ENCODE results near the gene GPI.

The GPI gene

GRCh38 chr19:34405892-34406660 is 41.1 kb downstream of the GPI start:
- no peak for DNase-seq

GRCh38 chr19:34408411-34408810 is 43.4 kb downstream of the GPI start:
- DNase-seq = no peak

- DNase-seq = no peak
Measured at GRCh38 chr19:34409189-34410164, 44.5 kb downstream of the GPI start.

DNA sequence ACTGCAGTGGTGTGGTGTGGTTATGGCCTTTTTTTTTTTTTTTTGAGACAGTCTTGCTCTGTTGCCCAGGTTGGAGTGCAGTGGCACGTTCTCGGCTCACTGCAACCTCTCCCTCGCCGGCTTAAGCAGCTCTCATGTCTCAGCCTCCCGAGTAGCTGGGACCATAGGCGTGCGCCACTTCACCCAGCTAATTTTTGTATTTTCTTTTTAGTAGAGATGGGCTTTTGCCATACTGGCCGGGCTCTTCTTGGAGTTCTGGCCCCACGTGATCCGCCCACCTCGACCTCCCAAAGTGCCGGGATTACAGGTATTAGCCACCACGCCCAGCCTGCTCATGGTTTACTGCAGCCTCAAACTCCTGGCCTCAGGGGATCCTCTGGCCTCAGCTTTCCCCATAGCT is 46.2 kb downstream of the GPI start:
- DNase-seq = no peak

- DNase-seq = no peak
Measured at GRCh38 chr19:34416021-34416545, 51.1 kb downstream of the GPI start.

DNA sequence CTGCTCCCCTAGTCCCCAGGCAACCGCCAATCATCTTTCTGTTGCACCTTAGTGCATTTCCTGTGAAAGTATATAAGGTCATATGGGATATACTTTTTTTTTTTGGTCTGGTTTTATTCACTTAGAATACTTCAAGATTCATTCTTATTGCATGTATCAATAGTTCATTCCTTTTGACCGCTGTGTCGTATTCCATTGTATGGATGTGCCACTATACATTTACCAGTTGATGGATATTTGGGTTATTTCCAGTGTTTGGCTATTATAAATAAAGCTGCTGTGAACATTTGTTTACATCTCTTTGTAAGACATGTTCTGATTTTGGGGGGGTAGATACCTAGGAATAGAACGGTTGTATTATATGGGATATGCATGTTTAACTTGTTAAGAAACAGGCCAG is 53.3 kb downstream of the GPI start:
- DNase-seq = no peak

DNA sequence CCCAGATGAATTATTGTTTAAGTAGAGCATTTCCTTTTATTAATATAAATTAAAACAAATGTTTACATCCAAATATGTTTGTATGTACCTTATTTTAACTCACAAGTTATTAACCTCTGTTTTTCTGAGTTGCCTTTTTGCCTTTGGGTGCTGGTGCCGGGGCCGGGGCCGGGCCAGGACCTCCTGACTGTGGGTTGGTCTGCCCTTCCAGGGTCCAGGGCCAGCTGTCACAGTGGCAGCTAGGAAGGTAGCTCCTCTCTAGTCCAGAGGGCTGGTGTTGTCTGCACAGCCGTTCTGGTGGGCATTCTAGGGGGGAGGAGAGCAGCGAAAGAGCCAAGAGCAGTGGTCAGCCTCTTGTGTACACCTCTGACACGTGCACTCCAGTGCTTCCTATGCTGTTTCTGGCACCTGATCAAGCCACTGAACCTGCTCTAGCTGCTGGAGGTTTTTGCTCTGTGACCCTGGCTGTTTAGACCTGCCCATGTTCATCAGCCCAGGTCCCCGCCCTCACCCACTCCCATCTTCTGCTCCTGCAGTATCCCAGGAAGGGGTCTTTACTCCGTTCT is 61.2 kb downstream of the GPI start:
- no peak for DNase-seq

- no peak for DNase-seq
Measured at GRCh38 chr19:34428549-34429285, 63.7 kb downstream of the GPI start.

DNA sequence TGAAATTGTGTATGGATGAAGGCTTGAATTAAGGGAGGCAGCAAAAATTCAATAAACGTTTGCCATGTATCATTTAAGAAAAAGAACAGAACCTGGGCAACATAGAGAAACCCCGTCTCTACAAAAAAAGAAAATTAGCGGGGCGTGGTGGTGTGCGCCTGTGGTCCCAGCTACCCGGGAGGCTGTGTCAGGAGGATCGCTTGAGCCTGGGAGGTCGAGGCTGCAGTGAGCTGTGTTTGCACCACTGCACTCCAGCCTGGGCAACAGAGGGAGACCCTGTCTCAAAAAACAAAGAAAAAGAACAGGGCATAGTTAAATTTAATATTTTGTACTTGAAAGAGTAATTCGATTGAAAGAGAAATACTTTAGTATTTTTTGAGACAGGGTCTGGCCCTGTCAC is 64.6 kb downstream of the GPI start:
- DNase-seq = no peak

DNA sequence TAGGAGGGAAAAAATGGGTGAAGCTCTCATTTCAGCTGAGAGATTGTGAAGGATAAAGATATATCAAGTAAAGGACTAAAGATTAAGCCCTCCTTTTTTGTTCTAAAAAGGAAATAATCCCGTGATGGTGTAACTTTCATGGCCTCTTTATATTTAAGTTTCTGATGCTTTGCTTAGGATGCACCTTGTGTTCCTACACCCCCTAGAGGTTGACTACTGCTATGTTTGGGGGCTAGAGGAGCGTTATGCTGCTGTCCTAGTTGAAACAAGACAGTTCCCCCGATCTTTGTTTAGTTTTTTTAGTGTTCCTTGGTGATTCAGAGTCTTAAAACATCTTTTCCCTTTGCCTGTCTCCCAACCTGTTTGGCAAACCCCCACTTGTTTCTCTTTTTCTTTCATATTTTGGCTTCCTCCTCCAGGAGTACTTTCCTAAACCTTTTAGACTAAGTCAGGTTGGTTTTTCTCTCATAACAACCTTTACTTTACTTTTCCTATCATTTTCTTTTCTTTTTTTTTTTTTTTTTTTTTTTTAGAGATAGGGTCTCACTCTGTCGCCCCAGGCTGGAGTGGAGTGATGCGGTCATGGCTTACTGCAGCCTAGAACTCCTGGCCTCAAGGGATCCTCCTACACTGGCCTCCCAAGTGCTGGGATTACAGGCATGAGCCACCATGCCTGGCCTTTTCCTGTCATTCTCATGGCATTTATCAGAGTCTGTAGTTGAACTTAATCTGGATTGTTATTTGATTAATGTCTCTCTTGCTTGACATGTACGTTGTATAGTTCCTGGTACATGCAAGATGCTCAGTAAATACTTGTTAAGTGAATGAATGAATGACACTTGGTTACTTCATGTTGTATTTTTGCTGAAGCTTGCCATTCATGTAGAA is 66.0 kb downstream of the GPI start:
- DNase-seq = peak; percentile 26

- DNase-seq = no peak
Measured at GRCh38 chr19:34431681-34432402, 66.8 kb downstream of the GPI start.

GRCh38 chr19:34432797-34433196 is 67.8 kb downstream of the GPI start:
- no peak for DNase-seq

GRCh38 chr19:34436716-34437115 is 71.7 kb downstream of the GPI start:
- DNase-seq = no peak

GRCh38 chr19:34448191-34448590 is 83.2 kb downstream of the GPI start:
- DNase-seq = no peak

All from effector CD4-positive, alpha-beta T cell (primary cell).